Small intestine (tissue), 7 donors: ENCODE results near the gene EMC10. TPM values are rescaled to one million over a fixed set of nuclear protein-coding genes. Genes with fewer than 3 reads are reported as not detected.

Experiments used
- DNase-seq, 2 donors: peaks; one replicate each; pipeline versions ENCODE4 v3.0.0 to v3.0.0-alpha.2; 2013
- FAIRE-seq: peaks from 2 replicates; lab custom pipeline; 2012; peaks lifted over from hg19 to GRCh38; lab: Jason Lieb, UNC
- H3K27ac ChIP-seq, 3 donors: one replicate each; pipeline ENCODE4 v1.5.1; 2013; ENCODE audit warnings: low read length in 2 of 3, mild to moderate bottlenecking in 2 of 3, control low read depth in 1 of 3, inconsistent platforms in 1 of 3, low read depth in 1 of 3, moderate library complexity in 1 of 3
- H3K27me3 ChIP-seq, 3 donors: one replicate each; pipeline ENCODE4 v1.6.1; 2013; ENCODE audit warnings: low read length in 3 of 3, inconsistent platforms in 1 of 3; ENCODE audit not compliant: control insufficient read depth in 3 of 3, insufficient read depth in 3 of 3
- H3K36me3 ChIP-seq, 3 donors: one replicate each; pipeline ENCODE4 v1.6.1; 2013; ENCODE audit warnings: low read length in 3 of 3, inconsistent platforms in 1 of 3, low read depth in 1 of 3, mild to moderate bottlenecking in 1 of 3, moderate library complexity in 1 of 3; ENCODE audit not compliant: control insufficient read depth in 3 of 3, insufficient read depth in 2 of 3
- H3K4me1 ChIP-seq, 3 donors: one replicate each; pipeline ENCODE4 v1.6.1; 2013; ENCODE audit warnings: low read length in 2 of 3, inconsistent platforms in 1 of 3, low read depth in 1 of 3, mild to moderate bottlenecking in 1 of 3, moderate library complexity in 1 of 3; ENCODE audit not compliant: control insufficient read depth in 3 of 3, insufficient read depth in 2 of 3
- H3K4me3 ChIP-seq, 3 donors: one replicate each; pipeline ENCODE4 v1.5.1; 2013; ENCODE audit warnings: low read length in 3 of 3, control low read depth in 1 of 3, inconsistent platforms in 1 of 3, low read depth in 1 of 3, mild to moderate bottlenecking in 1 of 3, moderate library complexity in 1 of 3
- H3K9me3 ChIP-seq, 2 donors: one replicate each; pipeline ENCODE4 v1.6.1; 2013; ENCODE audit warnings: low read depth in 1 of 2, low read length in 1 of 2; ENCODE audit not compliant: control insufficient read depth in 2 of 2, insufficient read depth in 1 of 2
- WGBS, 3 donors: extraction: QIAGEN DNeasy Blood & Tissue Kit; methylation state at CpG; one replicate each; pipeline ENCODE4 v1.1.7; 2013; 5-methylcytosine and 5-hydroxymethylcytosine counted together
- polyA plus RNA-seq, 4 donors: library from polyadenylated mRNA; stranded (reverse) in 3 of 4; unstranded in 1 of 4; fragments of 200-250 nt in 3 of 4; fragments of 120-200 nt in 1 of 4; gene quantifications; one replicate each; pipeline versions ENCODE4 v1.2.1 to v1.2.3, GENCODE V29; 2013
- donor health status: healthy with polysubstance abuse.
- donor health status: control.
- donor health status: control.
- donor health status: Bipolar disorder and iron deficiency.
- donor health status: healthy.

The EMC10 gene
- polyA plus RNA-seq, 4 donors: 53.7 to 164 (median 116) TPM

- DNase-seq: no peak
- WGBS, 3 donors: 31 to 58% (median 36%) methylated on average over 34 to 38 of the region's 38 CpGs
- H3K4me1 ChIP-seq: peaks cover 1 to 13% (median 2%) of the 10 kb centered on the region in 3 donors
- H3K27ac ChIP-seq: no peak overlapping the region
- FAIRE-seq: no peak
- no peaks in the 10 kb centered on the region for H3K9me3 ChIP-seq
- peaks cover 0 to 3% (median 0%) of the 10 kb centered on the region in 3 donors for H3K36me3 ChIP-seq
- H3K4me3 ChIP-seq: no peak overlapping the region
- H3K27me3 ChIP-seq: peaks cover 0 to 4% (median 0%) of the 10 kb centered on the region in 3 donors
These were observed 38.2 kb downstream of the EMC10 start for GRCh38 chr19:50514346-50515167.

DNA sequence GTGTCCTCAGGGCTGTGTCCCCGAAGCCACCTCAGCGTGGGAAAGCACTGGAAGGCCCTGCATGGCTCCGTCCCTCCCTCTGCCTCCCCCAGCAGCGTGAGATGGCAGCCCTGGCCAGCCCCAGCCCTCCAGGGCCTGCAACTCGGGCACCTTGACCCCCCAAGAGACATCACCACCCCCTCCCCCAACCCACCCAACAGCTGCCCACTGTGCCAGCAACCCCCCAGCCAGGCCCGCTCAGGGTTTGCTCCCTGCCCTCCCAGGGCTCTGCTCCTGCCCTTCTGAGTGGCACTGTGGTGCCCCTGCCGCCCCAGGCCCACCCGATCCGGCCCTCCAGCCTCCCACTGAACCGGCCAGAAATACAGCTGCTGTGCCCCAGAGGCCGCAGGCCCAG, 38.9 kb downstream of the EMC10 start:
- FAIRE-seq: no peak
- Histone ChIP-seq H3K27me3 (peaks cover 0 to 4% (median 0%) of the 10 kb centered on the region in 3 donors), H3K4me1 (peaks cover 0 to 11% (median 1%) of the 10 kb centered on the region in 3 donors), H3K36me3 (peaks cover 0 to 3% (median 0%) of the 10 kb centered on the region in 3 donors), H3K27ac (no peak overlapping the region), H3K9me3 (no peaks in the 10 kb centered on the region), H3K4me3 (no peak overlapping the region)
- no peak for DNase-seq
- WGBS, 3 donors: 63 to 78% (median 69%) methylated on average over 9 to 11 of the region's 11 CpGs

DNA sequence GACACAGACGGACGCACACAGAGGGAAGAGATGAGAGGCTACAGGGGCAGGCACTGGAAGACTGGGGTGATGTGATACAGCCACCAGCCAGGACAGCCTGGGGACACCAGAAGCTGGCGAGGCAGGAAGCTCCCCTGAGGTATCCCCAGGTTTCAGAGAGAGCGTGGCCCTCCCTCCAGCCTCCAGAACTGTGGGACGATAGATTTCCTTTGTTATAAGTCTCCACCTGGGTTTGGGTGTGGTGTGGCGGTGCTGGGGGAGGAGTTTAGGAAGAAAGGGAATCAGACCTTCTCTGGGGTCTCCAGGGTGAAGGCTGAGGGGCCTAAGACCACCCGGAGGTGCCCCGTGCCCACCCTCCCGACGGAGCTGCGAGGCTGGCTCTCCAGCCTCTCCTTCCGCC, 40.1 kb downstream of the EMC10 start:
- DNase-seq (no peak), FAIRE-seq (no peak)
- H3K36me3 ChIP-seq: peaks cover 0 to 3% (median 0%) of the 10 kb centered on the region in 3 donors
- H3K27ac ChIP-seq: no peak overlapping the region
- H3K4me1 ChIP-seq: peaks cover 0 to 5% (median 0%) of the 10 kb centered on the region in 3 donors
- WGBS, 3 donors: 42 to 54% (median 45%) methylated on average over 10 to 12 of the region's 12 CpGs
- no peak overlapping the region for H3K4me3 ChIP-seq
- H3K27me3 ChIP-seq: peaks cover 0 to 4% (median 0%) of the 10 kb centered on the region in 3 donors
- no peaks in the 10 kb centered on the region for H3K9me3 ChIP-seq

- DNase-seq (no peak), FAIRE-seq (no peak)
- Histone ChIP-seq H3K27ac (no peak overlapping the region), H3K4me3 (no peak overlapping the region), H3K27me3 (peaks cover 0 to 4% (median 0%) of the 10 kb centered on the region in 3 donors), H3K4me1 (peaks cover 0 to 2% (median 0%) of the 10 kb centered on the region in 3 donors), H3K9me3 (no peaks in the 10 kb centered on the region), H3K36me3 (peaks cover 0 to 3% (median 0%) of the 10 kb centered on the region in 3 donors)
- 57 to 67% (median 62%) methylated on average over 43 to 53 of the region's 53 CpGs for WGBS, 3 donors
These were observed 40.8 kb downstream of the EMC10 start for GRCh38 chr19:50516964-50517703.

- no peaks in the 10 kb centered on the region for H3K9me3 ChIP-seq
- WGBS, 3 donors: 94 to 97% (median 96%) methylated on average over 26 to 37 of the region's 37 CpGs
- no peaks in the 10 kb centered on the region for H3K4me1 ChIP-seq
- no peak overlapping the region for H3K4me3 ChIP-seq
- peaks cover 0 to 4% (median 0%) of the 10 kb centered on the region in 3 donors for H3K27me3 ChIP-seq
- no peak for FAIRE-seq
- H3K36me3 ChIP-seq: peaks cover 0 to 3% (median 0%) of the 10 kb centered on the region in 3 donors
- DNase-seq: no peak
- H3K27ac ChIP-seq: no peak overlapping the region
These were observed 41.4 kb downstream of the EMC10 start for GRCh38 chr19:50517704-50518075.

GRCh38 chr19:50518091-50519005, 42.0 kb downstream of the EMC10 start:
- peaks cover 0 to 4% (median 0%) of the 10 kb centered on the region in 3 donors for H3K27me3 ChIP-seq
- no peak overlapping the region for H3K27ac ChIP-seq
- no peaks in the 10 kb centered on the region for H3K9me3 ChIP-seq
- WGBS, 3 donors: 95 to 97% (median 95%) methylated on average over 78 to 87 of the region's 87 CpGs
- peaks cover 0 to 3% (median 0%) of the 10 kb centered on the region in 3 donors for H3K36me3 ChIP-seq
- FAIRE-seq (no peak), DNase-seq (no peak)
- no peaks in the 10 kb centered on the region for H3K4me1 ChIP-seq
- H3K4me3 ChIP-seq: no peak overlapping the region

- Histone ChIP-seq H3K27ac (no peak overlapping the region), H3K9me3 (no peaks in the 10 kb centered on the region), H3K4me1 (no peaks in the 10 kb centered on the region), H3K27me3 (peaks cover 0 to 4% (median 0%) of the 10 kb centered on the region in 3 donors), H3K4me3 (no peak overlapping the region), H3K36me3 (peaks cover 0 to 3% (median 0%) of the 10 kb centered on the region in 3 donors)
- DNase-seq (no peak), FAIRE-seq (no peak)
- 94 to 97% (median 96%) methylated on average over 40 of the region's 40 CpGs for WGBS, 3 donors
These were observed 42.8 kb downstream of the EMC10 start for GRCh38 chr19:50519006-50519575.
